CD4-positive, alpha-beta T cell treated with Interleukin-4 for 1 hour (primary cell): ENCODE results near the gene SRSF5.

Experiments
- DNase-seq, 2 donors: peaks; one replicate each; pipeline ENCODE4 v3.0.0-alpha.2; 2020 to 2022

SRSF5 gene

GRCh38 chr14:69771136-69771535 lies 4.2 kb downstream of the SRSF5 start:
- no peak for DNase-seq

GRCh38 chr14:69772082-69773017 lies 5.4 kb downstream of the SRSF5 start:
- peak in 1 of 2 donors; percentile 33 for DNase-seq

- peak in 1 of 2 donors; percentile 32 for DNase-seq
Observed at GRCh38 chr14:69773571-69774276, 6.8 kb downstream of the SRSF5 start.

- no peak for DNase-seq
Observed at GRCh38 chr14:69775012-69775411, 8.1 kb downstream of the SRSF5 start.

- DNase-seq = peak in 1 of 2 donors; percentile 27
Observed at GRCh38 chr14:69776875-69777453, 10.0 kb downstream of the SRSF5 start.

GRCh38 chr14:69779088-69779487 lies 12.1 kb downstream of the SRSF5 start:
- no peak for DNase-seq

- no peak for DNase-seq
Observed at GRCh38 chr14:69780092-69780491, 13.2 kb downstream of the SRSF5 start.

GRCh38 chr14:69780952-69781351 lies 14.0 kb downstream of the SRSF5 start:
- no peak for DNase-seq

GRCh38 chr14:69784942-69785341 lies 18.0 kb downstream of the SRSF5 start:
- no peak for DNase-seq

GRCh38 chr14:69786603-69787002 lies 19.7 kb downstream of the SRSF5 start:
- no peak for DNase-seq

GRCh38 chr14:69789118-69789640 lies 22.2 kb downstream of the SRSF5 start:
- no peak for DNase-seq

- no peak for DNase-seq
Observed at GRCh38 chr14:69792887-69793421, 26.0 kb downstream of the SRSF5 start.

GRCh38 chr14:69794791-69795190 lies 27.8 kb downstream of the SRSF5 start:
- DNase-seq = no peak

GRCh38 chr14:69795691-69796090 lies 28.7 kb downstream of the SRSF5 start:
- DNase-seq = no peak

GRCh38 chr14:69796797-69797500 lies 30.0 kb downstream of the SRSF5 start, which contains the start of gene SLC10A1:
SLC10A1 (minus strand) TSS chr14:69797241; CDS start chr14:69797155, 86 bp downstream.
- DNase-seq = no peak

- no peak for DNase-seq
Observed at GRCh38 chr14:69797573-69798338, 30.8 kb downstream of the SRSF5 start.

GRCh38 chr14:69798339-69798735 lies 31.4 kb downstream of the SRSF5 start:
- DNase-seq = no peak

- no peak for DNase-seq
Observed at GRCh38 chr14:69803753-69804152, 36.8 kb downstream of the SRSF5 start.

- no peak for DNase-seq
Observed at GRCh38 chr14:69804902-69805301, 38.0 kb downstream of the SRSF5 start.

- DNase-seq = no peak
Observed at GRCh38 chr14:69807192-69807591, 40.2 kb downstream of the SRSF5 start.
